Iris pigment epithelial cell (primary cell): ENCODE data around the gene SPTBN2.

Experiments
- DNase-seq: peaks from one replicate; pipeline ENCODE4 v3.0.0-alpha.2; 2011; ENCODE audit warnings: low read depth

Gene SPTBN2

GRCh38 chr11:66638177-66639065, 90.6 kb downstream of the SPTBN2 start, which contains the start of gene RBM4:
RBM4 (plus strand) TSS chr11:66638703; CDS start chr11:66639712, 1,009 bp downstream.
- DNase-seq, result peak; percentile 100

GRCh38 chr11:66637557-66638176, 91.3 kb downstream of the SPTBN2 start:
- DNase-seq, result peak; percentile 25

GRCh38 chr11:66636411-66636810, 92.6 kb downstream of the SPTBN2 start:
- no peak for DNase-seq
